GM21390 (cell line): ENCODE results near the gene YBEY.
A peak's percentile ranks its signal among the peaks of the same experiment; 100 is the strongest.
"Not testable (repeated sequence)": the region's sequence is repeated elsewhere in the genome, so short reads cannot be mapped to it uniquely, and the experiment has no call there.

ENCODE experiments used
- ATAC-seq: cut with Tn5 transposase; IDR thresholded peaks from one replicate; pipeline ENCODE4 v1.9.1; 2021; ENCODE audit not compliant: unreplicated experiment

The YBEY gene

GRCh38 chr21:46299167-46299566 lies 13.0 kb downstream of the YBEY start:
- no peak for ATAC-seq

DNA sequence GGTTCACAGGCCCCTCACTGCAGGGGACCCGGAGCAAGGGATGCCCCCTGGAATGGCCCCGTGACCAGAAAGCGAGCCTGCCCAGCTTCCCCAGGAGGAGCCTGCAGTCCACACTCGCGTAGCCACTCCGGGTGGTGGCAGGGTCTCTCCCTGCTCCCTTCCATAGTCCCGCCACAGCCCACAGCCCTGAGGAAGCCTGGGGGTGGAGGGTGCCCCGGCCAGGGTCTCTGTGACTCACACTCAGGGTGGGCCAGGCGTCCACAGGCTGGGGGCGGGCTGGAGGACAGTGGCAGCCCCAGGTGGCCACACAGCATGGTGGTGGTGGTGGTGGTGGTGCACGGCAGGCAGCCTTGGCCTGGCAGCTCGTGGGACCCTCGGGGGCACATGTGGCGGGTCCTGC lies 15.6 kb downstream of the YBEY start:
- no peak for ATAC-seq

DNA sequence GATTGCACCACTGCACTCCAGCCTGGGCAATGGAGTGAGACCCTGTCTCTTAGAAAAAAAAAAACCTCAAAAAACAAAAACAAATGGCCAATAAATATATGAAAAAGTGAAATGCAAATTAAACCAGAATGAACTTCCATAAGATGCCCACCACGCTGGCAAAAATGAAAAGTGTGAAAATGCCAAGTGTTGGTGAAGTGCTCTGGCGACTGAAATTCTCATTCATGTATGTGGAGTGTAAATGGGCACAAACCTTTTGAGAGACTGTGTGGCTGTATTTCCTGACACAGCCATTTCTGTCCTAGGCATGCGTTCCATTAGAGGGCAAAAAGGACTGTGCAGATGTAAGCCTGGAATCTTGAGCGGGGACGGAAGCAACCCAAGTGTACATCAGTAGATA lies 18.3 kb downstream of the YBEY start:
- no peak for ATAC-seq

- ATAC-seq, result no peak
These were observed 18.8 kb downstream of the YBEY start for GRCh38 chr21:46304955-46305354.

GRCh38 chr21:46307625-46308024 lies 21.5 kb downstream of the YBEY start:
- ATAC-seq, result no peak

- no peak for ATAC-seq
These were observed 22.3 kb downstream of the YBEY start for GRCh38 chr21:46308431-46308830.

DNA sequence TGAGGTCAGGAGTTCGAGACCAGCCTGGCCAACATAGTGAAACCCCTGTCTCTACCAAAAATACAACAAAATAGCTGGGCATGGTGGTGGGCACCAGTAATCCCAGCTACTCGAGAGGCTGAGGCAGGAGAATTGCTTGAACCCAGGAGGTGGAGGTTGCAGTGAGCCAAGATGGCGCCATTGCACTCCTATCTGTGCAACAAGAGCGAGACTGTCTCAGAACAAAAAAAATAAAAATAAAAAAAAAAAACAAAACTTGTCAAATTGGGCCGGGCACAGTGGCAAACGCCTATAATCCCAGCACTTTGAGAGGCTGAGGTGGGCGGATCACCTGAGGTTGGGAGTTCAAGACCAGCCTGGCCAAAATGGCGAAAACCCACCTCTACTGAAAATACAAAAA lies 24.1 kb downstream of the YBEY start:
- ATAC-seq, result not testable (repeated sequence)

DNA sequence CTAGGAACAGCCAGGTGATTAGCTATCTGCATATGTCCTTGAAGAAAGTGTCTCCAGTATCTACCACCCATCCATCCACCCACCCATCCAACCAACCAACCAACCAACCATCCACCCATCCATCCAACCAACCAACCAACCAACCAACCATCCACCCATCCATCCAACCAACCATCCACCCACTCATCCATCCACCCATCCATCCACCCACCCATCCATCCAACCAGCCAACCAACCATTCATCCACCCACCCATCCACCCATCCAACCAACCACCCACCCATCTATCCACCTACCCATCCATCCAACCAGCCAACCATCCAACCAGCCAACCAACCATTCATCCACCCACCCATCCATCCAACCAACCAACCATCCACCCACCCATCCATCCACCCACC lies 25.4 kb downstream of the YBEY start:
- no peak for ATAC-seq

GRCh38 chr21:46312949-46313348 lies 26.8 kb downstream of the YBEY start:
- no peak for ATAC-seq

GRCh38 chr21:46314441-46315020 lies 28.4 kb downstream of the YBEY start:
- no peak for ATAC-seq

- no peak for ATAC-seq
These were observed 30.7 kb downstream of the YBEY start for GRCh38 chr21:46316708-46317324.

GRCh38 chr21:46317710-46318463 lies 31.7 kb downstream of the YBEY start:
- no peak for ATAC-seq

DNA sequence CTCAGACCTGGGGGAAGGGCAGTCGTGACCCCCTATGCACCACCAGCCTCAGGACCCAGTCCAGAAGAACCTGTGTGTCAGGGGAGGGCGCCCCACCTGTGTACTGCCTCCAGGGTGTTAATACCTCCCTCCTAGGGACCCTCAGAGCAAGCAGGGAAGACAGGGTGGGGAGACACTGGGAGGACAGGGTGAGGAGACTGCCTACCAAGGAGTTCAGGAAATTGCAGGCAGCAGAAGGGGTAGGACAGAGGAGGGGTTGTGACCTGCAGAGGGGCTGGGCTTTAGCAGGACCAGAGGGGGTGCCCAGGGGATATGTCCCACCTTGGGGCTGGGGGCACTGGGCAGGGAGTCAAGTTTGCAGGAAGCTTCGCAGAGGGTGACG lies 32.3 kb downstream of the YBEY start:
- no peak for ATAC-seq

DNA sequence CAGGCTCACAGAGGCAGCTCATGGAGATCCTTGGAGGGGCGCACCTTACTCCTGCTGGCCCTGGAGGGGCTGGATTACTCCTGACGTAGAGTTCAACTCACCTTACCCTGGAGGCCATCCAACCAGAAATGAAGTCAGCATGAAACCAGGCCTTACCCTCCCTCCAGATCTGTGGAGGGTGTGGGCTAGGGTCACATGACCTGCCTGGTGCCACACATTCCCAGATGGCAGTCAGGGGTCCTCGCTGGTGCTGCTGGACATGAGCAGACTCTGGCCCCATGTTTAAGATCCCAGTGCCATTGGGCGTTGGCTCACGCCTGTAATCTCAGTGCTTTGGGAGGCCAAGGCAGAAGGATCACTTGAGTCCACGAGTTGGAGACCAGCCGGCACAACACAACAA lies 33.0 kb downstream of the YBEY start:
- ATAC-seq, result no peak

DNA sequence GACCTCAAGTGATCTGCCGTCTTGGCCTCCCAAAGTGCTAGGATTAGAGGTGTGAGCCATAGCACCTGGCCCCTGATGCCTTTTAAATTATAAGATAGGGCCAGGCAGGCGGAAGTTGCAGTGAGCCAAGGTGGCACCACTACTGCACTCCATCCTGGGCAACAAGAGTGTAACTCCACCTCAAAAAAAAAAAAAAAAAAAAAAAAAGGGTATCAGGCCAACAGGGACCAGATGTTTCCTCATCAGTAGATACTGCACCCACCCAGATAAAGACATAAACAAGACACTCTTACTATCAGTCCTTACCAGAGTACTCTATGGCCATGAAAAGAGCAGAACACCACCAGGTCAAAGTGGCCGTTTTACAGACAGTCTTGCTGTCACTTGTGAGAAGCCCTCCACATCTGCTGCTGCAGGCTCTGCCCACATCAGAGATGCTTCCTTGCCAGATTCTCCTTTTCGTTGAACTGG lies 34.2 kb downstream of the YBEY start:
- ATAC-seq, result no peak

DNA sequence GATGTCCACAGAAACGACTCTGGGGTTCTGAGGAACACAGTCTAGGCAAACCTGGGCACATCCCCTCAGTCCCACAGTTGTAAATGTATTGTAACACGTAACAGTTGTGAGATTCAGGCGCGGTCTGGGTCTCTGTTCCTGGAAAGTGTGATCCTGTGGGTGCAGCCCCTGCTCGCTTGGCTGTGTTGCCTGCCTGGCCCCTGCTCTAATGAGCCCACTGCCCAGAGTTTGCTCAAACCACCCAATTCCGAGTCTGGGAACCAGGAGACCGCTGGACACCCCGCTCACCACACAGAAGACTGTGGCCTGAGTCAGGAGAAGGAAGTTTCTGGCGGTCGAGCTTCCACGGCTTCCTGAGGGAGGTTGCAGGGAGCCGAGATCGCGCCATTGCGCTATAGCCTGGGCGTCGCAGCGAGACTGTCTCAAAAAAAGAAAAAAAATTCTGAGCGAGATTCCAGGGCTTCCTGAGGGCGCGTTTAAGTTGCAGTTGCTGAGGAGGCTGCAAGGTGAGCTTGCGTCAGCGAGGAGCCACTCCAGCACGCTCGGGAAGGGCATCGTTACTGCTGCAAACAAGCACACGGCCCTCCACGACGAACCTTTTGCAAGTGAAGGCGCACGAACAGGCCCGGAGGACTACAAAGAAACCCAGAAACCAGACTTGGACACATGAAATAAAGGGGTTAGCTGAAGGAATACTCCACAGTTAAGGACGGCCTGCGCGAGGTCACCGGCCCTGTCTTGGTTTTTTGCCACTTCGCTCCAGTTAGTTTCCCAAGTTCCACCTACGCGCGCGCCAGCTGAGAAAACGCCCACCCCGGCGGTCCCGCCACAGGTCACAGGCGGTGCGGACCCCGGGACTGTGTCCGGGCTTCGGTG lies 36.4 kb downstream of the YBEY start:
- ATAC-seq, result no peak

GRCh38 chr21:46323227-46323709 lies 37.1 kb downstream of the YBEY start:
- peak; percentile 15 for ATAC-seq

GRCh38 chr21:46323710-46324389 lies 37.7 kb downstream of the YBEY start, which contains the start of the genes C21orf58 and PCNT:
TSS of gene C21orf58 (minus strand) at chr21:46323870. CDS start at chr21:46322738, 1,132 bp downstream.
TSS of gene PCNT (plus strand) at chr21:46324156. CDS start at chr21:46324229, 73 bp downstream.
- ATAC-seq, result peak; percentile 68

DNA sequence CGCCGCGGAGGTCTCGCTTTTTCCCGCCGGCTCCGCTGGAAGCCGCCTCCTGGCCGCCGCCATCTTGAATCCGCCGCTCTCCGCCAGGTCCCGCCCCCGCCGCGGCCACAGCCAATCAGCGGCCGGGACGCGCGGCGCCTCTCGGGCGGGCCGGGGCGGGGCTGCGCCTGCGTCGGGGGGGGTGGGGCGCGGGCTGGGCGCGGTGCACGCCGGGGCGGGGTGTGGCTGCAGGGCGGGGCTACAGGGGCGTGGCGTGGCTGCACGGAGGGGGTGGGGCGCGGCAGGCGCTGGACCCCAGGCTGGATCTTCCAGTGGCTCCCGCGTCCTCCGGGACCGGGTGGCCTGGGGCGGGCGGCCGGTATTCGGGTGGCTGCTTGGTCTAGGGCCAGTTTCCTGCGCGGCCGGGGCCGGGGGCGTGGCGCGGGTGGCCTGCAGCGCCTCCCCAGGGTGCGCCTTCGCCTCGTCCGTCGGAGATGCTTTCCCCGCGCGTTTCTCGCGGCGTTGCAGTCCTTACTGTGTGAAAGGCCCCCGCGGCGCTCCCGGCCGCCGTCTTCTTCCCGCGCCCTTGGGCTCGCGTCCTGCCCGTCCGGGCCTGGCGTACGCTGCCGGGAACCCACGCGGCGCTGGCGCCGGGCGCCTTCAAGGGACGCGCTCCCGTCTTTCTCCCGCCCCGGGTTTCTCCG lies 38.4 kb downstream of the YBEY start:
- peak; percentile 49 for ATAC-seq
